Activated B cell treated with CpG ODN at 0.5 μM for 24 hours (primary cell): ENCODE data around the gene DCUN1D4. TPM values are rescaled to one million over a fixed set of nuclear protein-coding genes. Genes with fewer than 3 reads are reported as not detected.

Experiments
- ATAC-seq: fragments of 200-7000 bp; cut with Tn5 transposase; one replicate; pipeline ENCODE4 v1.10.0; 2021; ENCODE audit warnings: low read depth, mild to moderate bottlenecking, moderate library complexity
- CTCF ChIA-PET: fragments of 350-600 bp; sonication (Branson Sonifier 250); formaldehyde crosslinking; loops from one replicate; lab custom pipeline; 2021; ENCODE audit warnings: antibody characterized with exemption; lab: Charles Lee
- POLR2A ChIA-PET: fragments of 350-600 bp; sonication (Branson Sonifier 250); formaldehyde crosslinking; loops from one replicate; lab custom pipeline; 2021; ENCODE audit warnings: antibody characterized with exemption; lab: Charles Lee
- DNase-seq: peaks from one replicate; pipeline ENCODE4 v3.0.0; 2022
- H3K27ac Mint-ChIP-seq: one replicate; pipeline ENCODE4 v1.8.0; 2020; ENCODE audit warnings: mixed read lengths
- H3K27me3 Mint-ChIP-seq: one replicate; pipeline ENCODE4 v1.8.0; 2021; ENCODE audit warnings: mixed read lengths
- H3K36me3 Mint-ChIP-seq: one replicate; pipeline ENCODE4 v1.8.0; 2021; ENCODE audit warnings: low read depth, mixed read lengths
- H3K4me1 Mint-ChIP-seq: one replicate; pipeline ENCODE4 v1.8.0; 2021; ENCODE audit warnings: mixed read lengths
- H3K4me3 Mint-ChIP-seq: one replicate; pipeline ENCODE4 v1.8.0; 2020; ENCODE audit warnings: mild to moderate bottlenecking, mixed read lengths
- H3K9me3 Mint-ChIP-seq: one replicate; pipeline ENCODE4 v1.8.0; 2020; ENCODE audit warnings: mixed read lengths
- intact Hi-C: fragments of 100-400 bp; cut with micrococcal nuclease; formaldehyde crosslinking; loops from one replicate; pipeline ENCODE4 v1.15.1; 2024
- total RNA-seq: library from RNA; stranded (reverse); gene quantifications from 2 replicates; pipeline ENCODE4 v1.2.3, GENCODE V29; 2022
- TF ChIP-seq, protein P1 (sequence below): fragments of 200-600 bp; IDR thresholded peaks from one replicate; pipeline ENCODE4 v1.8.0; 2022; ENCODE audit warnings: antibody characterized with exemption, mild to moderate bottlenecking

The DCUN1D4 gene
- total RNA-seq, 1 donor from 2014 or later = 23.0 TPM

DNA sequence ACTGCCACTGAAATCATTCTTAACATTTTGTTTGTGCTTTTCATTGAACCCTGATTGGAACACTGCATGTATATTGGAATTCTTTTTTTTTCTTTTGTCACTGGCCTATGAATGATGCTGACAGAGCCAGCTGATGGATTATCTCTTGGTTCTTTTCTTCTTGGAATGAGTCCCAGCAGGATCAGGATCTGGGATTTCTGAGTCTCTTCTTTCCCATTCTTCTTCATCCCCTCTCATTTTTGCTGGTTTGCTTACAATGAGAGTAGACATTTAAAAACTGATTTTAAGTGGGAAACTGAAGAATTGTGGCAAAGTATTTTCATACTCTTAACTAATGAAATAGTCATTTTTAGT lies 9.0 kb downstream of the DCUN1D4 start:
- CTCF ChIA-PET = no interaction called here
- H3K27me3 Mint-ChIP-seq = no peaks in the 10 kb centered on the region

DNA sequence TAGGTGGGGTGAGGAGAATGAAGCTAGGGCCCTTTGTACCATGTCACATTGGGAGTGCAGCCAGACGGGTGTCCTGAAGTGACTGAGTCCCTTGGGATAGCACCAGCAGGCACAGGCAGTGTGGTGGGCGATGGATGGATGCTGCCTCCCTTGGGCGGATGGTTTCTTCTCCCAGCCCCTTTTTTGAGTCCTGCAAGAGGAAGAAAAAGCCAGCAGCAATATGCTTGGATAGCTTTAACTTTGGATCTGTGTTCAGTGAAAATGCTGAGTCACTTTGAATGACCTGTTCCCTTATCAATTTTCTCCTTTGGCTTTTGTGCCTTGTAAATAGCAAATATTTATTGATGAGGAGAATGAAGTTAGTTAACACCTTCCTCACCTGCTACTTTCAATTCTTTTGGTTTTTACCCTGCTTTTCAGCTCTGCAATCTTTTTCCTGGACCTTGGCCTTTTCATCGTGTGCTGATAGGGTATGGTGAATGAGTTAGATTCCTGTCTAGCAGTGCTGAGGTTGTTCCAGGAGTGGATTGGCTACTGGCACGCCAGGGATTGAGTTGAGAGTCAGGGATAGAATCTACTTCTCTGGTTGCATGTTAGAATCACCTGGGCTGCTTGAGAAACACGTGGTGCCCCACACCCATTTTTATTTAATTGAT lies 10.2 kb downstream of the DCUN1D4 start:
- peak overlapping the region; percentile 9 for H3K27ac Mint-ChIP-seq
- no peak overlapping the region for H3K4me3 Mint-ChIP-seq
- TF ChIP-seq, protein P1, sequence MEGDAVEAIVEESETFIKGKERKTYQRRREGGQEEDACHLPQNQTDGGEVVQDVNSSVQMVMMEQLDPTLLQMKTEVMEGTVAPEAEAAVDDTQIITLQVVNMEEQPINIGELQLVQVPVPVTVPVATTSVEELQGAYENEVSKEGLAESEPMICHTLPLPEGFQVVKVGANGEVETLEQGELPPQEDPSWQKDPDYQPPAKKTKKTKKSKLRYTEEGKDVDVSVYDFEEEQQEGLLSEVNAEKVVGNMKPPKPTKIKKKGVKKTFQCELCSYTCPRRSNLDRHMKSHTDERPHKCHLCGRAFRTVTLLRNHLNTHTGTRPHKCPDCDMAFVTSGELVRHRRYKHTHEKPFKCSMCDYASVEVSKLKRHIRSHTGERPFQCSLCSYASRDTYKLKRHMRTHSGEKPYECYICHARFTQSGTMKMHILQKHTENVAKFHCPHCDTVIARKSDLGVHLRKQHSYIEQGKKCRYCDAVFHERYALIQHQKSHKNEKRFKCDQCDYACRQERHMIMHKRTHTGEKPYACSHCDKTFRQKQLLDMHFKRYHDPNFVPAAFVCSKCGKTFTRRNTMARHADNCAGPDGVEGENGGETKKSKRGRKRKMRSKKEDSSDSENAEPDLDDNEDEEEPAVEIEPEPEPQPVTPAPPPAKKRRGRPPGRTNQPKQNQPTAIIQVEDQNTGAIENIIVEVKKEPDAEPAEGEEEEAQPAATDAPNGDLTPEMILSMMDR = no peak
- ATAC-seq = no peak
- H3K4me1 Mint-ChIP-seq = peaks cover 33% of the 10 kb centered on the region
- peaks cover 3% of the 10 kb centered on the region for H3K36me3 Mint-ChIP-seq
- intact Hi-C loops = no loop called here
- DNase-seq = no peak
- ChIA-PET CTCF (no interaction called here), POLR2A (no interaction called here)
- H3K9me3 Mint-ChIP-seq = no peaks in the 10 kb centered on the region
- no peaks in the 10 kb centered on the region for H3K27me3 Mint-ChIP-seq

More for the DNA sequence above, 9.0 kb downstream of the DCUN1D4 start:
- POLR2A ChIA-PET = no interaction called here
- TF ChIP-seq, protein P1 = no peak
- no peak for ATAC-seq
- H3K4me1 Mint-ChIP-seq = peaks cover 33% of the 10 kb centered on the region
- H3K27ac Mint-ChIP-seq = no peak overlapping the region
- intact Hi-C loops = no loop called here
- H3K36me3 Mint-ChIP-seq = no peaks in the 10 kb centered on the region
- no peaks in the 10 kb centered on the region for H3K9me3 Mint-ChIP-seq
- no peak for DNase-seq
- no peak overlapping the region for H3K4me3 Mint-ChIP-seq

DNA sequence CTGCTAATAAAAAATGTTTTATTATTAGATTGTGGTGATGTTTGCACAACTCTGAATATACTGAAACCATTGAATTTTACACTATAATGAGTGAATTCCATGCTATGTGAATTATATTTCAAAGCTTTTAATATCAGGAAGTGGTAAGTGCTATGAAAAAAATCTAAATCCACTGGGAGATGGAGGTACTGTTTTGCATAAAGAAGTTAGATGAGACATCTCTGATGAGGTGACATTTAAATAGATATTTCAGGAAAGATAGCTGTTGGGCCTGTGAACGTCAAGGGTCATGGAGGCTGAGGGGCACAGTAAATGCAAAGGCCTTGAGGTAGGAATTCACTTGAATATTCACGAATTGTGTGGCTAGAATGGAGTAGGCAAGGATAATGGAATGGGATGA lies 12.3 kb downstream of the DCUN1D4 start:
- Mint-ChIP-seq H3K9me3 (no peaks in the 10 kb centered on the region), H3K4me3 (no peak overlapping the region), H3K36me3 (peaks cover 3% of the 10 kb centered on the region), H3K4me1 (peaks cover 33% of the 10 kb centered on the region), H3K27ac (no peak overlapping the region), H3K27me3 (no peaks in the 10 kb centered on the region)
- peak; percentile 42 for ATAC-seq
- intact Hi-C loops = no loop called here
- ChIA-PET CTCF (no interaction called here), POLR2A (no interaction called here)
- TF ChIP-seq, protein P1 = no peak
- DNase-seq = no peak

DNA sequence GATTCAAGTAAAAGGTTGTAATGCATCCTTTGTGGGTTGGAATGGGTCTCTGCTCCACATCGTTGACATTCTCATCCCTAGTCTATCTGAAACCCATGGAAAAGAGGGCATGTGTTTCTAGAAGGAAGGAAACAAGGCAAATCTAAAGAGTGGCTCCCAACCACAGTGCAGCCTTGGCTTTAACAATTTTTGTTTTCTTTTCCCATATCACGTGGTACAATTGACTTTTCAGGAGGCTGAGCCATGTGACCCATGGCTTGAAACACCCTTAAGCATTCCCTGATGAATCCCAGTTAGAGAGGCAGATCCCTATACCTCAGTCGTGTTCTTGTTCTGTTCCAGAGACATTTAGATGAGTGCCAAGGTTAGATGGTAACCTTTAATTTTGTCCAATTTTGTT lies 12.8 kb downstream of the DCUN1D4 start:
- intact Hi-C loops = no loop called here
- CTCF ChIA-PET = no interaction called here
- Mint-ChIP-seq H3K9me3 (no peaks in the 10 kb centered on the region), H3K27me3 (no peaks in the 10 kb centered on the region), H3K4me3 (no peak overlapping the region), H3K36me3 (peaks cover 6% of the 10 kb centered on the region), H3K27ac (no peak overlapping the region), H3K4me1 (peaks cover 31% of the 10 kb centered on the region)
- POLR2A ChIA-PET = no interaction called here
- no peak for ATAC-seq
- TF ChIP-seq, protein P1 = no peak
- DNase-seq = no peak

DNA sequence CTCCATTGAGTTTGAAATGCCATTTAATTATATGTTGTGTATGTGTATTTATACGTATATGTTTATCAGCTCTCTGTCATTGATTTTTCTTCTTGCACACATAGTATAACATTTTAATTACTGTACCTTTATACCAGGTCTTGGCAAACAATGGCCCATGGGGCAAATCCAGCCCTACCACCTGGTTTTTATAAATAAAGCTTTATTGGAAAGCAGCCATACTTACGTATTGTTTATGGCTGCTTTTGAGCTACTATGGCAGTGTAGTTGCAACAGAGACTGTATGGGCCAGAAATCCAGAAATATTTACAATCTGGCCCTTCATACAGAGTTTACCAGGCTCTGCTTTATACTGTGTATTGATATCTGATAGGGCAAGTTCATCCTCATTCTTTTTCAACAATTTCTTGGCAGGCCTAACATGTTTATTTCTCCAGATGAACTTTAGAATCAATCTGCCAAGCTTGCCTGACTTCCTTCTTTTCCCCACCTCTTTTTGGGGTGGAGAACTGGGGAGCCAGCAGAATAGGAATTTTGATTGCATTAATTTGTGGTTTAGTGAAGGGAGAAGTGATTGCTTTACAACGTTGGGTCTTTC lies 15.8 kb downstream of the DCUN1D4 start:
- H3K4me3 Mint-ChIP-seq = no peak overlapping the region
- peaks cover 16% of the 10 kb centered on the region for H3K4me1 Mint-ChIP-seq
- POLR2A ChIA-PET = no interaction called here
- TF ChIP-seq, protein P1 = no peak
- peaks cover 9% of the 10 kb centered on the region for H3K36me3 Mint-ChIP-seq
- H3K27ac Mint-ChIP-seq = no peak overlapping the region
- intact Hi-C loops = no loop called here
- CTCF ChIA-PET = no interaction called here
- DNase-seq = no peak
- H3K27me3 Mint-ChIP-seq = no peaks in the 10 kb centered on the region
- no peak for ATAC-seq
- H3K9me3 Mint-ChIP-seq = no peaks in the 10 kb centered on the region
